Neural progenitor cell (in vitro differentiated cells): ENCODE results near the gene AKAP8.

Source experiments
- EZH2 ChIP-seq: fragments of 200-600 bp; sonication (generic); IDR thresholded peaks from 2 replicates; pipeline ENCODE4 v1.6.1; 2017; ENCODE audit warnings: antibody characterized with exemption, mild to moderate bottlenecking, moderate library complexity
- TF ChIP-seq, protein P1 (sequence below): fragments of 200-600 bp; sonication (generic); IDR thresholded peaks from 2 replicates; pipeline ENCODE4 v1.5.1; 2017; ENCODE audit warnings: antibody characterized with exemption, mild to moderate bottlenecking

DNA sequence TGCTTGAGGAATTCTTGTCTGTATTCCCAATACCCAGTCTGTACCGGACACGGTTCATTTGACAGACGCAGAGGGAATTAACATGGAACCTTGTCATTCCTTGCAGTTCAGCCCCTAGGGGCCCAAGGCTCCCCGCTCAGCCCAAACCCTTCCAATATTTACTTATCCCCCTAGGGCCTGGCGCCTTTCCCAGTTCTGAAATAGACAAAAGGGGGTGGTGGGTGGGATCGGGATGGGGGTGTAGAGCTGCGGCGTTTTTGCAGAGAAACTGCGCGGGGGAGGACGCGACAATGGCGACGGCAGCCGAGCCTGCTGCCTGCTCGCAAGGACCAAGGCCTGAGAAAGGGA is 38.6 kb upstream of the AKAP8 start:
- TF ChIP-seq, protein P1, sequence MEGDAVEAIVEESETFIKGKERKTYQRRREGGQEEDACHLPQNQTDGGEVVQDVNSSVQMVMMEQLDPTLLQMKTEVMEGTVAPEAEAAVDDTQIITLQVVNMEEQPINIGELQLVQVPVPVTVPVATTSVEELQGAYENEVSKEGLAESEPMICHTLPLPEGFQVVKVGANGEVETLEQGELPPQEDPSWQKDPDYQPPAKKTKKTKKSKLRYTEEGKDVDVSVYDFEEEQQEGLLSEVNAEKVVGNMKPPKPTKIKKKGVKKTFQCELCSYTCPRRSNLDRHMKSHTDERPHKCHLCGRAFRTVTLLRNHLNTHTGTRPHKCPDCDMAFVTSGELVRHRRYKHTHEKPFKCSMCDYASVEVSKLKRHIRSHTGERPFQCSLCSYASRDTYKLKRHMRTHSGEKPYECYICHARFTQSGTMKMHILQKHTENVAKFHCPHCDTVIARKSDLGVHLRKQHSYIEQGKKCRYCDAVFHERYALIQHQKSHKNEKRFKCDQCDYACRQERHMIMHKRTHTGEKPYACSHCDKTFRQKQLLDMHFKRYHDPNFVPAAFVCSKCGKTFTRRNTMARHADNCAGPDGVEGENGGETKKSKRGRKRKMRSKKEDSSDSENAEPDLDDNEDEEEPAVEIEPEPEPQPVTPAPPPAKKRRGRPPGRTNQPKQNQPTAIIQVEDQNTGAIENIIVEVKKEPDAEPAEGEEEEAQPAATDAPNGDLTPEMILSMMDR: no peak
- TF ChIP-seq EZH2: no peak
